Cerebellar cortex (tissue), 1 donor: Measurements from ENCODE around the gene ADORA2B.
"Not testable (repeated sequence)": the region's sequence is repeated elsewhere in the genome, so short reads cannot be mapped to it uniquely, and the experiment has no call there.

Experiments used
- DNase-seq: peaks from one replicate; pipeline ENCODE4 v3.0.0-alpha.2; 2015; ENCODE audit warnings: low spot score

The ADORA2B gene

DNA sequence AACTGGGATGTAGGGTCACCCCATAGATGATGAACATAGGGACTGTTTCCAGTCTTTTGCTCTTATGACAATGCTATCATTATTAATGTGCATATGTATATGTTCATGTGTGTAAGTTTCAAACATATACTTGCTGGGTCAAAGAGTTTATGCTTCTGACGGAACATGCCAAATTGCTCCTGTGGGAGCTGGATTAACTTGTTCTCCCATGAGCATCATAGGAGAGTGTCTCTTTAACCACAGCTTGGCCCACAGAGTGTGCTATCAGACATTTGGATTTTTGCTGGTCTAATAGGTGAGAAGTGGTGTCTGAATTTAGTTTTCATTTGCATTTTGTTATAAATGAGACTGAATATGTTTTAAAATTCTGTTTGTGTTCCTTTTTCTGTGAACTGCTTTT, 22.3 kb upstream of the ADORA2B start:
- DNase-seq = no peak

DNA sequence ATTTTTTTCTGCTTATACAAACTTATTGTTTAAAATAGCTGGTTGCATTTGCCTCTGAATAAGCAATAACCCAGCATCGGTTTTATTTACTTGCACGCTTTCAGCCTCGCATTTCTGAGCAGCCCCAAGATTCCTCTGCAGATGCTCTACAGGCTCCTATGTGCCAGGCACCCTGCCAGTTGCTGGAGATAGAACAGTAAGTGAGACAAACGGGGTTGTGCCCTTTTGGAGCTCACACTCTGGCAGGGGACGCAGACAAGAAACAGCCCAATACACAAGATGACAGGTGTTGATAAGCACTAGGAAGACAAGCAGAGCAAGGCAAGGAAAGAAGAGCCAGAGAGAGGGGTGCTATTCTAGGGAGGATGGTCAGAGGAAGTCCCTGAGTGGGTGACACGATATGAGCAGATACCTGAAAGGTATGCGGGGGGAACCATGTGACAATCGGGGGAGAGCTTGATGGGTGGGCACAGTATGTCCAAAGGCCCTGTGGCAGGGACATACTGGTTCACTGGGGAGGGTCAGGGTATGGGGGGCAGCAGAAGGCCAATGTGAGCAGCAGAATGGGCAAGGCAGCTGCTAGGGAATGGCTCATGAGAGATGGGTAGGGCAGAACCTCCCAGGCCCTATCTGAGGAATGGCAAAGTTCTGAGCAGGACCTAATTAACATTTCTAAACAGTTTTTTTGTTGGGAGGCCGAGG, 18.7 kb upstream of the ADORA2B start:
- DNase-seq = no peak

- DNase-seq = no peak
These were observed 16.6 kb upstream of the ADORA2B start for GRCh38 chr17:15928286-15928785.

DNA sequence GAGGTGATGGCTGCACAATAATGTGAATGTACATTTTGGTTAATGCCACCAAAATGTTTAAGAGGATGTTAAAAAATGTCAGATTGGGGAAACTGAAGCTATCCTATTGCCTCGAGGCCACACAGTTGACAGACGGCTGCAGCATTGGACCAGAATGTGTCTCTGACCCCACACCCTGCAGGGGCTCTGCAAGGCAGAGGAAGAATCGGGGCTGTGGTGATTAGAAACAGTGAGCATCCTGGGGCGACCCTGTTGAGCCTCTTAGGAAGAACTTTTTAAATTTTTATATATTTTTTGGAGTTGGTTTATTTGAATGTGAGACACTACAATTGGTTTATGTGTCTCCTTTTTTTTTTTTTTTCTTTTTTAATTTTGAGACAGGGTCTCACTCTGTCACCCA, 15.0 kb upstream of the ADORA2B start:
- no peak for DNase-seq

DNA sequence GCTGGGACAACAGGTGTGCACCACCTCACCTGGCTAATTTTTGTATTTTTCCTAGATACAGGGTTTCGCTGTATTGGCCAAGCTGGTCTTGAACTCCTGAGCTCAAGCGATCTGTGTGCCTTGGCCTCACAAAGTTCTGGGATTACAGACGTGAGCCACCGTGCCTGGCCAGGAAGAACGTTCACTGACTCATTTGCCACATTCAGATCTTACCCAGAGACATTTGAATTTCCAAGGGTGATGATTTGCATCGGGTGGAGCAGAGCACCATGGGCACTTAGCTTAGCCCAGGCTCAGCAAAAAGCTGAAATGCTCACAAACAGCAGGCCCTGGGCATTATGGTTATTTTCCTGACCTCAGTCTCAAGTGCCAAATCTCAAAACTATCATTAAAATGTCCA, 14.5 kb upstream of the ADORA2B start:
- DNase-seq = no peak

GRCh38 chr17:15931394-15931793, 13.5 kb upstream of the ADORA2B start:
- no peak for DNase-seq

DNA sequence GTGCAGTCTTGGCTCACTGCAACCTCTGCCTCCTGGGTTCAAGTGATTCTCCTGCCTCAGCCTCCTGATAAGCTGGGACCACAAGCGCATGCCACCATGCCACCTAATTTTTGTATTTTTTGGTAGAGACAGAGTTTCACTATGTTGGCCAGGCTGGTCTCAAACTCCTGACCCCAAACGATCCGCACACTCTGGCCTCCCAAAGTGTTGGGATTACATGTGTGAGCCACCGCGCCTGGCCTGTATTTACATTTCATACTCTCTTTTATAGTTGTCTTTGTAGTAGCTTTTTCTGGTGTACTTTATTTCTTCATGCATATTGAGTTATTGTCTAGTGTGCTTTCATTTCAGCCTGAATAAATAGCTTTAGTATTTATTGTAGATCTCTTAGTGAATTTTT, 10.1 kb upstream of the ADORA2B start:
- no peak for DNase-seq

DNA sequence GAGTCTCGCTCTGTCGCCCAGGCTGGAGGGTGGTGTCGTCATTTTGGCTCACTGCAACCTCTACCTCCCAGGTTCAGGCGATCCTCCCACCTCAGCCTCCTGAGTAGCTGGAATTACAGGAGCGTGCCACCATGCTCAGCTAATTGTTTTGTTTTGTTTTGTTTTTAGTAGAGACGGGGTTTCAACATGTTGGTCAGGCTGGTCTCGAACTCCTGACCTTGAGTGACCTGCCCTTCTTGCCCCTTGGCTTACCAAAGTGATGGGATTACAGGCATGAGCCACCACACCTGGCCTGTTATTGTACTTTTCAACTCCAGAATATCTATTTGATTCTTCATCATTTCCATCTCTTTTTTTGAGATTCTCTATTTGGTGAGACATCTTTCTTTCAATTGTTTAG, 9.0 kb upstream of the ADORA2B start:
- DNase-seq = no peak

GRCh38 chr17:15936481-15936880, 8.4 kb upstream of the ADORA2B start:
- not testable (repeated sequence) for DNase-seq

DNA sequence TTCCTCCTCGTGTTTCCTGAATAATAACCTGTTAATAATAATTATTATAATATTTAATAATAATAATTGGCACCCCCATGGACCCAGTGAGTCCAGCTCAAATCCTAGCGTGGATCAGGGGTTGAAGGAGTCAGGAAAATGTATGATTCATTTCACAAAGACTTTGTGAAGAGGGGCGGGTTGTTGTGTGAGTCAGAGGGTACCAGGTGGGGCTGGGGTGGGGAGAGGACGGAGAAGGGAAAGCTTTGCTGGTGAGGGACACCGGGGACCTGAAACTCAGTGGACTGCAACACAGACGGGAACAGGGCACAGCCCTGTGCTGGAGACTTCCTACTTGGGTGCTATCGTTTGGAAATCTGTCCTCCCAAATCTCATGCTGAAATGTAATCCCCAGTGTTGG, 3.1 kb upstream of the ADORA2B start:
- no peak for DNase-seq

GRCh38 chr17:15942207-15942833, 2.6 kb upstream of the ADORA2B start:
- DNase-seq = no peak

DNA sequence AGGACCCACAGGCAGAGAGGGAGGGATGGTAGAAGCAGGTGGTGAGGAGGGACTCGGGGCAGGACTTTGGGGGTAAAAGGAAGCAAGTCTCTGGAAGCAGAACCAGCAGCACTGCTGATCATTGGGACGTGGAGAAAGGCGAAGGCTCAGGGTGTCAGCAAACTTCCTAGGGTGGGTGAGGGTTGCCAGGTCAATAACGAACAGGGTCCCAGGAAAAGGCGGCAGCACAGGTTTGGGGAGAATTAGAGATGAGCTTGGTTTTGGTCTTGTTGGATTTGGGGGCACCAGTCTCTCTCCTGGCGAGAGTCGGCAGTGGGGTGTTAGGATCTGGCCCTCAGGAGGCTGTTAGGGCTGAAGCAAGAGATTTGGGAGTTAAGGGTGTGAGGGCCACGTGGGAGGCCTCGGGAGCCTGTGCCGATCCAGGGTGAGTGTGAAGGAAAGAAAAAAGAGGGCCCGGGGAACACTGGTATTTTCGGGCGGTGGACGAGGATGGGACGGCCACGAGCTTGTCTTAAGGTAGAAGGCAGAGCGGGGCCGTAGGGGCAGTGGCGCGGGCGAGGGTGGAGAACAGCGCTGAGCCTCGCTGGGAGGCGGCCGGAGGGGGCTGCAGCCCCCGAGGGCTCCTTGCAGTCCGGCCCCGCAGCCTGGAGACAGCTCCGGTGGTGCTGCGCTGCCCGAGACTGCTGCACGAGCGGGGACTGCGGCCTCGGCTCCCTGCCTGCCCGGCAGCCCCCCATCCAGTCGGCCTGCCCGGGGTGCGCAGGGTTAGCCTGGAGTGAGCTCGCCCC, 765 bp upstream of the ADORA2B start:
- no peak for DNase-seq

GRCh38 chr17:15945527-15946191, 729 bp downstream of the ADORA2B start:
- DNase-seq = no peak

- no peak for DNase-seq
These were observed 1.7 kb downstream of the ADORA2B start for GRCh38 chr17:15946611-15947120.

- no peak for DNase-seq
These were observed 2.3 kb downstream of the ADORA2B start for GRCh38 chr17:15947271-15947670.

GRCh38 chr17:15947976-15948752, 3.2 kb downstream of the ADORA2B start:
- DNase-seq = no peak

- DNase-seq = no peak
These were observed 6.6 kb downstream of the ADORA2B start for GRCh38 chr17:15951368-15952047.

GRCh38 chr17:15952048-15952532, 7.2 kb downstream of the ADORA2B start:
- no peak for DNase-seq

- no peak for DNase-seq
These were observed 8.2 kb downstream of the ADORA2B start for GRCh38 chr17:15952916-15953790.

GRCh38 chr17:15954222-15954621, 9.3 kb downstream of the ADORA2B start:
- no peak for DNase-seq
